Aorta (tissue), 5 donors: Measurements from ENCODE around the gene UPF1. TPM values are rescaled to one million over a fixed set of nuclear protein-coding genes. Genes with fewer than 3 reads are reported as not detected.
A peak's percentile ranks its signal among the peaks of the same experiment; 100 is the strongest.
"Not testable (repeated sequence)": the region's sequence is repeated elsewhere in the genome, so short reads cannot be mapped to it uniquely, and the experiment has no call there.

Experiments used
- ATAC-seq: fragments of 200-7000 bp; cut with Tn5 transposase; one replicate; pipeline ENCODE4 v1.9.1; 2022; ENCODE audit warnings: moderate library complexity; ENCODE audit not compliant: low FRiP score
- DNase-seq, 2 donors: peaks; one replicate each; pipeline ENCODE4 v3.0.0-alpha.2; 2020
- H3K27ac ChIP-seq, 2 donors: one replicate each; pipeline ENCODE4 v1.5.1; 2013; ENCODE audit warnings: low read length in 2 of 2, mild to moderate bottlenecking in 2 of 2, moderate library complexity in 2 of 2, control low read depth in 1 of 2, inconsistent platforms in 1 of 2, low read depth in 1 of 2
- H3K27me3 ChIP-seq, 2 donors: one replicate each; pipeline ENCODE4 v1.6.1; 2013; ENCODE audit warnings: control low read depth in 1 of 2, low read length in 1 of 2, mild to moderate bottlenecking in 1 of 2, moderate library complexity in 1 of 2; ENCODE audit not compliant: insufficient read depth in 2 of 2, control insufficient read depth in 1 of 2
- H3K36me3 ChIP-seq, 2 donors: one replicate each; pipeline ENCODE4 v1.6.1; 2013; ENCODE audit warnings: control low read depth in 1 of 2, low read length in 1 of 2, mild to moderate bottlenecking in 1 of 2; ENCODE audit not compliant: insufficient read depth in 2 of 2, control insufficient read depth in 1 of 2
- H3K4me1 ChIP-seq, 2 donors: one replicate each; pipeline ENCODE4 v1.6.1; 2013; ENCODE audit warnings: low read length in 2 of 2, control low read depth in 1 of 2, mild to moderate bottlenecking in 1 of 2, moderate library complexity in 1 of 2; ENCODE audit not compliant: insufficient read depth in 2 of 2, control insufficient read depth in 1 of 2
- H3K4me3 ChIP-seq, 2 donors: one replicate each; pipeline ENCODE4 v1.5.1; 2013; ENCODE audit warnings: low read length in 2 of 2, control low read depth in 1 of 2, mild to moderate bottlenecking in 1 of 2
- H3K9me3 ChIP-seq: one replicate; pipeline ENCODE4 v1.6.1; 2013; ENCODE audit warnings: mild to moderate bottlenecking, low read length; ENCODE audit not compliant: control insufficient read depth
- WGBS, 2 donors: extraction: QIAGEN DNeasy Blood & Tissue Kit; methylation state at CpG; one replicate each; pipeline ENCODE4 v1.1.7; 2013; 5-methylcytosine and 5-hydroxymethylcytosine counted together
- intact Hi-C, 2 donors: fragments of 100-400 bp; cut with DNase I; formaldehyde crosslinking; loops; one replicate each; pipeline versions ENCODE4 v1.14.2 to v1.15.0; 2022
- polyA plus RNA-seq, 2 donors: library from polyadenylated mRNA; stranded (reverse); fragments of 200-250 nt; gene quantifications; one replicate each; pipeline ENCODE4 v1.2.3, GENCODE V29; 2013
- total RNA-seq, 2 donors: library from RNA; stranded (reverse); fragmentation: NEBNext Ultra II Directional; extraction: Animal tissue kit (Norgen Biotek cat#: 25700); gene quantifications; one replicate each; pipeline ENCODE4 v1.2.1, GENCODE V29; 2021
- donor health status: healthy with polysubstance abuse.
- donor health status: Bipolar disorder and iron deficiency.
- donor health status: DM: no; HTN: no; CAD: no.
- donor health status: DM: no; HTN: no; CAD: no.
- donor health status: DM: yes; HTN: yes; CAD: no.

UPF1 gene
- total and polyA plus RNA-seq, 4 donors: 16.5 to 75.6 (median 47.1) TPM

- DNase-seq (no peak), ATAC-seq (no peak)
- Histone ChIP-seq H3K27me3 (no peaks in the 10 kb centered on the region), H3K36me3 (no peaks in the 10 kb centered on the region), H3K4me1 (peaks cover 0 to 2% of the 10 kb centered on the region in 2 donors), H3K27ac (no peak overlapping the region), H3K4me3 (no peak overlapping the region), H3K9me3 (no peaks in the 10 kb centered on the region)
- intact Hi-C loops: no loop called here
- 94 to 95% methylated on average over 8 of the region's 8 CpGs for WGBS, 2 donors
Observed at GRCh38 chr19:18804643-18805042, 27.1 kb upstream of the UPF1 start.

GRCh38 chr19:18807861-18808331, 23.9 kb upstream of the UPF1 start:
- H3K9me3 ChIP-seq: no peaks in the 10 kb centered on the region
- no peak overlapping the region for H3K4me3 ChIP-seq
- no peaks in the 10 kb centered on the region for H3K27me3 ChIP-seq
- WGBS, 2 donors: 74 to 80% methylated on average over 19 of the region's 19 CpGs
- intact Hi-C loops: no loop called here
- H3K4me1 ChIP-seq: peaks cover 0 to 2% of the 10 kb centered on the region in 2 donors
- H3K36me3 ChIP-seq: no peaks in the 10 kb centered on the region
- DNase-seq (peak; percentile 73 to 81), ATAC-seq (peak; percentile 61)
- no peak overlapping the region for H3K27ac ChIP-seq

DNA sequence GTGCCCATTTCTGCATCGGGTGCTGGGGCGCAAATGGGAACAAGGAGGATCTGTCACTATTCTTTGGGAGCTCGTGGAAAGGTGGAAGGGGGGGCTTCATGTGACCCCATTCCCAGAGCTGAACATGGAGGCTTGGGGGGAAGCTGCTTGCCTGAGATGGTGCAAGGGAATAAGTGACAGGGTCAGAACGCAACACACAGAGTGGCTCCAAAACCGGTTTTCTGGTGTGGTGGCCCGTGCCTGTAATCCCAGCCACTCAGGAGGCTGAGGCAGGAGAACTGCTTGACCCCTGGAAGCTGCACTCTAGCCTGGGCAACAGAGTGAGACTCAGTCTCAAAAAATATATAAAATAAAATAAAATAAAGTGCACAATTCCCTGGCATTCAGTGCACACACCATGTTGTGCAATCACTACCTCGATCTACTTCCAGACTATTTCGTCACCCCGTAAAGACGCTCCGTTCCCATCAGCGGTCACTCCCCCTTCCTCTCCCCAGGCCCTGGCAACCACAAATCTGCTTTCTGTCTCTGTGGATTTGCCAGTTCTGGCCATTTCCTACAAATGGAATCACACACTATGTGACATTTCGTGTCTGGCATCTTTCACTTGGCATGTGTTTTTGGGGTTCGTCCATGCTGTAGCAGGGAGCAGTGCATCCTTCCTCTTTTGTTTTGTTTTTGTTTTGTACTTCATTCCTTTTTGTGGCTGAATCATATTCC, 22.4 kb upstream of the UPF1 start:
- peaks cover 0 to 2% of the 10 kb centered on the region in 2 donors for H3K4me1 ChIP-seq
- WGBS, 2 donors: 31 to 34% methylated on average over 14 of the region's 14 CpGs
- intact Hi-C loops: no loop called here
- peak; percentile 81 to 83 for DNase-seq
- no peaks in the 10 kb centered on the region for H3K36me3 ChIP-seq
- ATAC-seq: peak; percentile 85
- H3K27ac ChIP-seq: peak overlapping the region in 1 of 2 donors; percentile 37
- no peaks in the 10 kb centered on the region for H3K27me3 ChIP-seq
- H3K9me3 ChIP-seq: no peaks in the 10 kb centered on the region
- no peak overlapping the region for H3K4me3 ChIP-seq

GRCh38 chr19:18811638-18812037, 20.1 kb upstream of the UPF1 start:
- intact Hi-C loops, H3K9me3 ChIP-seq, H3K27ac ChIP-seq, H3K4me3 ChIP-seq, ATAC-seq, H3K4me1 ChIP-seq, H3K36me3 ChIP-seq, DNase-seq, H3K27me3 ChIP-seq: not testable (repeated sequence)
- WGBS, 2 donors: 99% methylated on average over 5 of the region's 5 CpGs

DNA sequence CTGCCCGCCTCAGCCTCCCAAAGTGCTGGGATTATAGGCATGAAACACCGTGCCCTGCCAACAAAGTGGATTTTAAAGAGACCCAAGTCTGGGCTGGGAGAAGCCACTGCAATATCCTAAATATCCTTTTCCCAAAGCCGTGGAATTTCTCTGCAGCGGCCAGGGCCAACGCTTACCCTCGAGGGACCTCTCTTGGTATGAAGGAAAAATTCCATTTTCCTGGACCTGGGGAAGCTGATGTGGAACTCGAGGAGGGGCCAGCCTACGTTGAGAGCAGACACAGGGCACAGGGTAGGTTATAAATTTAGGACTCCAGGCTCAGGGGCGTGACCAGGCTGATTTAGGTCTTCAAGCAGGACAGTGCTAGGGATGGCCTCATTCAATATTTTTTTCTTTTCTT, 17.7 kb upstream of the UPF1 start:
- Histone ChIP-seq H3K4me3 (no peak overlapping the region), H3K36me3 (no peaks in the 10 kb centered on the region), H3K27ac (no peak overlapping the region), H3K27me3 (no peaks in the 10 kb centered on the region), H3K4me1 (peaks cover 0 to under 1% of the 10 kb centered on the region in 2 donors), H3K9me3 (no peaks in the 10 kb centered on the region)
- WGBS, 2 donors: 7 to 8% methylated on average over 9 of the region's 9 CpGs
- peak; percentile 37 for ATAC-seq
- peak; percentile 75 to 83 for DNase-seq
- intact Hi-C loops: no loop called here

DNA sequence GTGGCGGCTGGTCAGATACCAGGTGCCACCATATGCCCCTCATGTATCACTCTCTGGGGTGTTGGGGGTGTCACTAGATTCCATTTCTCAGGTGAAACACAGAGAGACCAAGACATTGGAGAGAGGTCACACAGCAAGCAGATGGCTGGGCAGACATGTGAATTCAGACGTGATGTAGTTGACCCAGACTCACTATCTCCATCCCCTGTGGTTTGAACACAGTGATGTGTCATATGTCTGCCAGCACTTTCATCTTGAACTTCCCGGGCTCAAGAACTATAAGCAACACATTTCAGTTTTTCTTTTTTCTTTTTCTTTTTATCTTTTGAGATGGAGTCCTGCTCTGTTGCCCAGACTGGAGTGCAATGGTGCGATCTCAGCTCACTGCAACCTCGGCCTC, 16.1 kb upstream of the UPF1 start:
- H3K4me3 ChIP-seq: no peak overlapping the region
- H3K36me3 ChIP-seq: no peaks in the 10 kb centered on the region
- ATAC-seq: no peak
- intact Hi-C loops: no loop called here
- no peaks in the 10 kb centered on the region for H3K4me1 ChIP-seq
- DNase-seq: no peak
- no peaks in the 10 kb centered on the region for H3K27me3 ChIP-seq
- no peaks in the 10 kb centered on the region for H3K9me3 ChIP-seq
- no peak overlapping the region for H3K27ac ChIP-seq
- WGBS, 2 donors: 87 to 88% methylated on average over 5 of the region's 5 CpGs

- H3K9me3 ChIP-seq, H3K27ac ChIP-seq, H3K4me1 ChIP-seq, H3K36me3 ChIP-seq, DNase-seq, intact Hi-C loops, H3K27me3 ChIP-seq, ATAC-seq, H3K4me3 ChIP-seq: not testable (repeated sequence)
- 96 to 97% methylated on average over 4 of the region's 4 CpGs for WGBS, 2 donors
Observed at GRCh38 chr19:18816645-18817044, 15.1 kb upstream of the UPF1 start.

- DNase-seq: no peak
Observed at GRCh38 chr19:18817574-18817973, 14.2 kb upstream of the UPF1 start.

GRCh38 chr19:18828786-18829185, 3.0 kb upstream of the UPF1 start:
- 46 to 50% methylated on average over 6 of the region's 6 CpGs for WGBS, 2 donors
- H3K27me3 ChIP-seq: no peaks in the 10 kb centered on the region
- ATAC-seq: no peak
- no peak overlapping the region for H3K4me3 ChIP-seq
- no peak overlapping the region for H3K27ac ChIP-seq
- H3K36me3 ChIP-seq: no peaks in the 10 kb centered on the region
- DNase-seq: no peak
- H3K4me1 ChIP-seq: no peaks in the 10 kb centered on the region
- intact Hi-C loops: no loop called here
- H3K9me3 ChIP-seq: no peaks in the 10 kb centered on the region

More at GRCh38 chr19:18817574-18817973, 14.2 kb upstream of the UPF1 start:
- no peak overlapping the region for H3K27ac ChIP-seq
- H3K9me3 ChIP-seq: no peaks in the 10 kb centered on the region
- H3K4me3 ChIP-seq: no peak overlapping the region
- intact Hi-C loops: no loop called here
- no peak for ATAC-seq
- no peaks in the 10 kb centered on the region for H3K27me3 ChIP-seq
- H3K36me3 ChIP-seq: no peaks in the 10 kb centered on the region
- H3K4me1 ChIP-seq: no peaks in the 10 kb centered on the region
- 89% methylated on average over 9 of the region's 9 CpGs for WGBS, 2 donors
